ENCODE data around the gene DAZAP1.
"Not testable (repeated sequence)": the region's sequence is repeated elsewhere in the genome, so short reads cannot be mapped to it uniquely, and the experiment has no call there.

The DAZAP1 gene

DNA sequence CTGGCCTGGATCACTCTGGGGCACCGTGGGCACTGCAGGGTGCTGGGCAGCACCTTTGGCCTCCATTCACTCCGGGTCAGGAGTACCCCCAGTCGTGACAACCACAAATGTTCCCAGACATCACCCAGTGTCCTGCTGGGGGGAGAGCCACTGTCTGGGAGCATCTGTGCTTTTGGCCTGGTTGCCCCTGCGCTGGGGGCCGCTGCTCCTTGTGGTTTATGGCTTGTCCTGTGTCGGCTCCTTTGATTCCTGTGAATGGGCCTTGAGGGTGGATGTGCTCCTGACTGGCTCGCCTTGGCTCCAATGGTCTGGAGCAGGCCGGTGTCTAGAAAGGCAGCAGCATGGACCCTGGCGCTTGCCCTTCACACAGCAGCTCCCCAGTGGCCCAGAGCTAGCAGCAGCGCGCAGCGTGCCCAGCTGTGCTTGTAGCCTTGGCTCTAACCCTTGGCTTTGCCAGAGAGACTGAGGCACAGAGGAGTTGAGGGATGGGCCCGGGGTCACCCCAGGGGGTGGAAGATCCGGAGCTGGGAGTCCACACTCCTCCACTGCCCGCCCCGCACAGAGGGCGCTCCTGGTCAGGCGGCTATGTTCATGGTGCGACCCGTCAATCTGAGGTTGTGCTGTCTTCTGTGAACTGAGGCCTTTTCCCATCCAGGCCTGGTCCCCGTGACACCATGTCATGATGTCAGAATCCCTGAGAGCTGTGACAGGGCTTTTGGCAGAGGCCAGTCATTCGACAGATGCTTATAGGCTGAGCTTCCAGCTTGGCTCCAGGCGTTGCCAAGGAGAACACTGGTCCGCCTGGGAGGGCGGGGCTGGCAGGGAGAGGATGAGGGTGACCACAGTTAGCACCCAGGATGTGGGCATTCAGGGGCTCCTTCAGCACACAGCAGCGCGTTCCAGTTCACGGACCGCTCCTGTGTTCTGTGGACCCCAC, 4.1 kb downstream of the DAZAP1 start:
- no peak for DNase-seq

DNA sequence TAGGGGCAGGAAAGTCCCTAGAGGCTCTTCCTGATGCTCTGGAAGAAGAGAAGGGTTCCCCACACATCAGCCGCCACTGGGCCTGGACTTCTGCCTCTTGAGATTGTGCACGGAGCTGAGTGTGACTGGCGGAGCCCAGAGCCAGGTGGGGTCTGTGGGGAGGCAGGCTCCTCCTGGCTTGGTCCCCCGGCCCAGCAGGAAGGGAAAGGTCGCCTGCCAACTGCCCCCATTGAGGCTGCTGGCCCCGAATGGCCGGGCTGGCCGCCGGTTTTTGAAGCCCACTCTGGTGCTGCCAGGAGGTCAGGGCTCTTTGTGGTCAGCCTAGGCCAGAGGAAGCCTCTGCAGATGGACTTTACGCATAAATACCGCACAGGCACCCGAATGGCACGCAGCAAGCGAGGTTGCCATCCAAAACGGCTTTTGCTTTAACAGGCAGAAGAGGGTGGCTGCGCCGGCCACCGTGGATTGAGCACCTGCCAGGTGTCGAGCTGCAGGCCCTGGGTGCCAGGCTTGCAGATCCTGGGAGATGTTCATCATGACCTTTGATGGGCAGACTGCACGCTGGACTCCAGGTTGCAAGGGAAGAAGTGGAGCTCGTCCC, 5.0 kb downstream of the DAZAP1 start:
- DNase-seq = no peak

- DNase-seq = no peak
Observed at GRCh38 chr19:1412995-1413800, 5.8 kb downstream of the DAZAP1 start.

GRCh38 chr19:1416014-1416841, 8.8 kb downstream of the DAZAP1 start:
- DNase-seq = no peak

DNA sequence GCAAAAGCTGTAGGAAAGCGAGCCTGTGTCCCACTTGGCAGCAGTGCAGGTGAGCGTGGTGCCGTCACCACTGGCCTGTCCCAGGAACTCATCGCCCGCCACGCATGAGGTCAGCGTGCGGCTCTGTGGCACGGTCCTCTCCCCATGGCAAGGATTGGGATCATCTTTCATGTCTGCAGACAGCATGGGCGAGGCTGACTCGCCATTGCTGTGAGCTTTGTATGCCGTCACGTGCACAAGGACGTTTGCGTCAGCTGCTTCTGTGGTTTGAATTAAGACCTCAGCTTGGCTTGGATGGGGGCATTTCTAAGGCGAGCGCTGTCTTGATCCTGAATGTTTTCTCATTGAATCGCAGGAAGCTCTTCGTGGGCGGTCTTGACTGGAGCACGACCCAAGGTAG, 9.8 kb downstream of the DAZAP1 start:
- peak; percentile 49 for DNase-seq

- DNase-seq = no peak
Observed at GRCh38 chr19:1417681-1418495, 10.5 kb downstream of the DAZAP1 start.

DNA sequence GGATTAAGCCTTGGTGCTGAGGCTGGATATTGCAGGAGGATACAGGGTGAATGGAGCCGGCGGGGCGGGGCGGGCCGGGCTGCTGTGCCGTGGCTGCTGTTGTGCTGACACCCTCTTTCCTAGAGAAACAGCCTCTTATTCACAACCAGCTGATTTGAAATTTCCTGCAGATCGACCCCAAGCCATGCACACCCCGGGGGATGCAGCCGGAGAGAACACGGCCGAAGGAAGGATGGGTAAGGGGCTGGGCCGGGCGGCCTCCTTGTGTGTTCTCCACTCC, 11.1 kb downstream of the DAZAP1 start:
- no peak for DNase-seq

DNA sequence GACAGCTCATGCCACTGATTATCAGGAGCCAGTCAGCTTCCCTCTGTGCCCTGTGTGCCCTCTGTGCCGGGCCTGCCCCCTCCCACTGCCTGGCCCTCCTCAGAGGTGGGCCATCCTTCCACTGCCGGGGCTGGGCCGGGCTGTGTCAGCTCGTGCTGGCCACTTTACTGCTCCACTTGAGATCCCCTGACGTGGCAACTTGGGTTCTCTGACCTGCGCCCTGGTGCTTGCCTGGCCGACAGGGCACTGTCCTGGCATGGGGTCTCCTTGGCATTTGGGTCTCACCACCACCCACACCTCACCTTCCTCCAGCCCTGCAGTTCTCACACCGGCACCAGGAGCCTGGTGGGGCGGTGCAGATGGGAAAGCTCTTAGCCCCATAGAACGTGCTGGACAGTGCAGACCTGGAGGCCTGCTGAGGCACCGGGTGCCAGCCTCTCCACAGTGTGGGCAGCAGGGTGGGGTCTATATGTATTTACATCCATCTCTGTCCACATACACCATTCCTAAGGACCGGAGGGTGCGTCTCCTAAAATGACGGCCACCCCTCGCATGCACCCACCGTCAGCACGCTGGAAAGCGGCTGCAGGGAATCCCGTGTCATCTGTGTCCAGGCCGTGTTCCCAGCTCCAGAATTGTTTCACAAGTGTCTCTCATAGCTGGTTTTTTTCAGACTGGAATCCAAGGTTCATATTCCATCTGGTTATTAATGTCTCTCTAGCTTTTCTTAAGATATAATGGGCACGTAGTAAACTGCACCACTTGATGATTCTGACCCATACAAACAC, 11.8 kb downstream of the DAZAP1 start:
- no peak for DNase-seq

- DNase-seq = not testable (repeated sequence)
Observed at GRCh38 chr19:1420085-1420484, 12.7 kb downstream of the DAZAP1 start.

DNA sequence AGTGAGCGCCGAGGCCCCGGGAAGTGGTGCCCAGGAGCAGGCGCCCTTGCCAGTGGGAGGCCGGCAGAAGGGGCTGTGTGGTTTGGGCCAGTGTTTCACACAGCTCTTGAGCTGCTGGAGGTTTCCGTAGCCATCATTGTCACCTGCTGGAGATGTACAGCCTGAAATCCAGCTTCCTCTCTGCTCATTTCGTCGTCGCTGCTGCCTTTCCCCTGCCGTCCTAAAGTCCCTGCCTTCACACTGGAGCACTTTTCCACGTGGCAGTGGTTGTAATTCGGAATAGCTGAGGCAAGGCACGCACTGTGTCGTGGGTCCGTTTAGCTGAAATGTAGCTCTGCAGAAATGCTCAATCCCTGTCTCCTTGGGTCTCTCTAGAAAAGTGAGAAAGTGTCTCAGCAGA, 13.2 kb downstream of the DAZAP1 start:
- DNase-seq = no peak

- no peak for DNase-seq
Observed at GRCh38 chr19:1421218-1421957, 14.0 kb downstream of the DAZAP1 start.

- DNase-seq = no peak
Observed at GRCh38 chr19:1421958-1422305, 14.5 kb downstream of the DAZAP1 start.

DNA sequence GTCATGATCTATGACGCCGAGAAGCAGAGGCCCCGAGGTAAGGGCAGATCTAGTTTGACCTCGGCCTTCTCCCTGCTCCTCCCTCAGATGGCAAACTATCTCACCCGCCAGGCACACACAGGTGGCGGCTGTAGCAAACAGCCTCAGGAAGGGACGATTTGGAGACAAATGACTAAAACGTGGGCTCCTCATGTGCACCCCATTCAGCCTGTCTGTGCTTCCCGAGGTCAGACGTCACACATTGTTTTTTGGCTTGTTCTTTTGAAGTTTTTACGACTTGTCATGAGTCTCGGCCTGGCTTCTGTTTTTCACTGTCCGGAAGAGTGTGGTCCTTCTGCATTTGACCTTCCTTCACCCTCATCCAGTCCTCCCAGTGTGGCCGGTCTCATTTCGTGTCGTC, 15.0 kb downstream of the DAZAP1 start:
- DNase-seq = no peak

- DNase-seq = no peak
Observed at GRCh38 chr19:1422943-1423342, 15.6 kb downstream of the DAZAP1 start.

DNA sequence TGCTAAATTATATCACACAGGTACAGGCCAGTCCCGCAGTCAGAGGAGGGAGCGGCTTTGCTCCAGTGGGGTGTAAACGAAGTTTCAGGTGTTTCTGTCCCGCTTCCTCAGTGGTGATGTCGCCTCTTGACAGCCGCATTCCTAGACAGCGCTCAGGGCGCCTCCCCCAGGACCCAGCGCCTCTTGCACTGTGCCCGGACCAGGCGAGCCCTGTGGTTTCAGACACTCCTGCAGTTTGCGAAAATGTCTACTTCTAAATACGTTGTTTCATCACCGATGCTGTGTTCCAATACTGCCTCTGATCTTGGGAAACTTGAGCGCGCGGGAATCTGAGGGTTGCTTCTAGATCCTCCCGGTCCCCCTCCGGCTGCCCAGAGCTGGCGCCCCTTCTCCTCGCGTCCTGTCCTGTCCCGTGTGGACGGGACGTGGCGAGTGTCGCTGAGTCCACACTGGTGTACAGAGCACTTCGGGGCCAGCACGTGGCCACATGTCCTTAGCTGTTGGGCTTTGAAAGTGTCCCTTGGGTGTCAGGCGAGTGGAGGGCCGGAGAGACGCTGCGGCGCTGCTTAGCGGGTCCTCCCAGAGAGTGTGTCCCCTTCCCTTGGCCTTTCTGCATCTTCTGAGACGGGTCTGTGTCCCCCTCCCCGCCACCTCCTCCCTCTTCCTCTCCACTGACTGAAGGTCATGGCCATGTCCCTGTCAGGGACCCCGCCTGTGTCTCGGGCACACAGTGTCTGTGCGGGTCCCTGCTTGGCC, 16.2 kb downstream of the DAZAP1 start:
- no peak for DNase-seq

DNA sequence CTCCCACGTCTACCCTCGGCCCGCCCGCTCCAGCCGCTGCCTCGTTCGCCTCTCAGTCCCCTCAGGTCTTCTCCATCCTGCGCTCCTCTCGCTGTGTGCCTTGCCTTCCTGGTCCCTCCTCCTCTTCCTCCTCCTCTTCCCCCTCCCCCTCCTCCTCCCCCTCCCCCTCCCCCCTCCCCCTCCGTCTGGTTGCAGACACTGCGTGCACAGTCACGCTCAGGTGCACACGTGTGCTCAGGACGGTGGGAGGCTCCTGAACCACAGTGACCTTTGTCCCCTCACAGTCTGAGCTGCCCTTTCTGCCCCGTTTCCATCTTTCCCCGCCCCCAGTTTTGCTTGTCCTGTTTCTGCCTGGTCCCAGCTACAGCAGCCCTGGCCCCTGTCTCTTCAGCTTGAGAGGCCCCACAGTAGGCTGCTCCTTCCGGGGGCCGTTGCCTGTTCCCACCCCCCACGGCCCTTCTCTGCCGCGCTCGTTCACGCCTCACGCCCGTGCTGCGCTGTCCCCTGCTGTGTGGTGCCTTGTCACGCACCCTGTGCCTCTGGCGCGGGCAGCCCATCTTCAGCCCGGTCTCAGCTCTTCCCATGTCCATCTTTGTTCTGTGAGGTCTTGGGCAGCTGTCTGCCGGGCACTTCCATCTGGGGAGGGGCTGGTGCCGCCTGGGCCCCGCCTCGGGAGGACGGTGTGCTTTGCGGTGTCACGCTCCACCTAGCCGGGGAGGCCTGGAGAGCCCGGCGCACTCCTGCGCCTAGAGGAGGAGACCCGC, 17.0 kb downstream of the DAZAP1 start:
- no peak for DNase-seq

DNA sequence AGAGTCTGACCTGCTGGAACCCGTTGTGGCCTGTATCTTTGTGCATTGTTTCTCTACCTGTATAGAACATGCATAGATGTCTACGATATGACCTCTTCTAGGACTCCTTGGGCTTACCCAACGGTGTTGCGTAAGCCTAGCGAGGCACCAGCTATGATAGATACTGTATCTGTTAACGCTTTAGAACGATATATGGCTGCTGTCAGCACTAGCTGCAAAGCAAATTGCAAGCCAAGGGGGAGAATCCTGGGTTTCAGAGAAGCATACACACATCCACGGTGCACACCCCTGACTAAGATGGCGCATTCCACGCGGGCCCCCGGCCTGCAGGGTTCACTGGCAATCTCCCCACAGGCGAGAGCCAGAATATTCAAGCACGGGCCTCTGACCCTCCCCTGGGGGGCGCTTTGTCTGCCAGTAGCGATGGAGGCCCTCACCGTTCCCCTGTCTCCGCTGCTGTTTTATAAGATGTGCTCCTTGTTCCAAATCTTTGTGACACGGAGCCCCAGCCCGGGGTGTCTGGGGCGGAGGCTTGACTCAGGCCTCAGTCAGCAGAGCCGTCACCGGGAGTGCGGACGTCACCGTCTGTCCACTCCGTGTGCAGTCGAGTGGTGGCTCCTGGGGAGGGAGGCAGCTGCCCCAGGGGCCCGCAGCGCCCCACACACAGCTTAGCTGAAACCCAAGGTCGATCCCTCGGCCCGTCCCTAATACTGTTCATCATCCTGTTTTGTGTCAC, 17.9 kb downstream of the DAZAP1 start:
- no peak for DNase-seq

DNA sequence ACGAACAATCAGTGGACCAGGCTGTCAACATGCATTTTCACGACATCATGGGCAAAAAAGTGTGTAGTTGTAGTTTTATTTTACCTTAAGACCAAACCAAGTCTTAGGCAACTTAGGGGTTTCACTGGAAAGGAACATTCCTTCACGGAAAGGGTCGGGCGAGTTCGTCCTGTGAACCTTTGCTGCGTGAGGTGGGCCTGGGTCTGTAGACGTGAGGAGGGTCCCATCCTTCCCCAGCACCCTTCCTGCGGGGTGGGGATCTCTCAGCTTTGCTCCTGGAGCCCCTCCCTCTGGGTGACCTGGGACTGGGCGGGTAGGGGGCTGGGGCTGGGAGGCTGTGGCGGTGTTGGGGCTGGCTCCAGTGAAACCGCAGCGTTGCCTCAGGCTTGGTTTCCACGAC, 18.5 kb downstream of the DAZAP1 start:
- no peak for DNase-seq
